Spleen (tissue), 11 donors: ENCODE results near the gene CPD. TPM values are rescaled to one million over a fixed set of nuclear protein-coding genes. Genes with fewer than 3 reads are reported as not detected.

Experiments used
- DNase-seq: peaks from one replicate; pipeline ENCODE4 v3.0.0-alpha.2; 2020
- H3K27ac ChIP-seq, 8 donors: fragments of 200-600 bp; sonication (generic) in 7 of 8; 1 replicate in 4 of 8; 2 replicates in 4 of 8; pipeline versions ENCODE4 v1.5.0 to v1.8.0; 2016 to 2021; ENCODE audit warnings: inconsistent platforms in 4 of 8, mild to moderate bottlenecking in 4 of 8, moderate library complexity in 1 of 8
- H3K27me3 ChIP-seq, 7 donors: fragments of 200-600 bp; sonication (generic) in 6 of 7; replicated peaks in 1 of 7; 1 replicate in 4 of 7; 2 replicates in 3 of 7; pipeline versions ENCODE4 v1.5.0 to v1.8.0; 2016 to 2021; ENCODE audit warnings: inconsistent platforms in 3 of 7, mild to moderate bottlenecking in 1 of 7
- H3K36me3 ChIP-seq, 6 donors: fragments of 200-600 bp; sonication (generic) in 5 of 6; 1 replicate in 4 of 6; 2 replicates in 2 of 6; pipeline versions ENCODE4 v1.5.0 to v1.8.0; 2016 to 2021; ENCODE audit warnings: inconsistent platforms in 2 of 6
- H3K4me1 ChIP-seq, 6 donors: fragments of 200-600 bp; sonication (generic) in 5 of 6; 1 replicate in 3 of 6; 2 replicates in 3 of 6; pipeline versions ENCODE4 v1.5.0 to v1.8.0; 2016 to 2021; ENCODE audit warnings: inconsistent platforms in 3 of 6
- H3K4me3 ChIP-seq, 8 donors: fragments of 200-600 bp; sonication (generic) in 7 of 8; 1 replicate in 4 of 8; 2 replicates in 4 of 8; pipeline versions ENCODE4 v1.5.0 to v1.8.0; 2016 to 2021; ENCODE audit warnings: inconsistent platforms in 4 of 8, mild to moderate bottlenecking in 4 of 8, moderate library complexity in 2 of 8
- H3K9me3 ChIP-seq, 8 donors: fragments of 200-600 bp; sonication (generic) in 7 of 8; 1 replicate in 4 of 8; 2 replicates in 4 of 8; pipeline versions ENCODE4 v1.5.0 to v1.8.0; 2016 to 2021; ENCODE audit warnings: inconsistent platforms in 4 of 8
- CTCF ChIP-seq, 11 experiments: fragments of 200-600 bp in 7 of 11; fragments of 450-650 bp in 4 of 11; sonication (generic) in 4 of 11; IDR thresholded peaks in 8 of 11; conservative IDR thresholded peaks in 3 of 11; 1 replicate in 7 of 11; 2 replicates in 4 of 11; pipeline versions ENCODE4 v1.4.0 to v1.8.0; 2016 to 2021; ENCODE audit warnings: antibody characterized with exemption in 11 of 11, inconsistent platforms in 4 of 11, mild to moderate bottlenecking in 1 of 11
- POLR2A ChIP-seq, 3 donors: fragments of 450-650 bp; IDR thresholded peaks; one replicate each; pipeline ENCODE4 v1.5.1; 2017; ENCODE audit warnings: antibody characterized with exemption in 3 of 3, mild to moderate bottlenecking in 1 of 3
- POLR2AphosphoS5 ChIP-seq, 3 donors: sonication (generic); formaldehyde crosslinking; IDR thresholded peaks; one replicate each; pipeline ENCODE4 v1.5.1; 2017; ENCODE audit warnings: antibody characterized with exemption in 3 of 3
- WGBS, 5 donors: extraction: QIAGEN DNeasy Blood & Tissue Kit in 3 of 5; methylation state at CpG; one replicate each; pipeline versions ENCODE4 v1.1.5 to v1.1.7; 2013 to 2018; 5-methylcytosine and 5-hydroxymethylcytosine counted together
- intact Hi-C: fragments of 100-400 bp; cut with DNase I; formaldehyde crosslinking; loops from one replicate; pipeline ENCODE4 v1.15.0; 2023; ENCODE audit warnings: low total_unique reads
- polyA plus RNA-seq, 3 donors: library from polyadenylated mRNA; stranded (reverse); fragments of 200-250 nt; gene quantifications; one replicate each; pipeline ENCODE4 v1.2.1, GENCODE V29; 2013
- total RNA-seq, 7 donors: library from RNA; depleted of rRNA in 3 of 7; stranded (reverse); fragments of >200 nt in 3 of 7; fragmentation: NEBNext Ultra II Directional in 4 of 7; extraction: Animal tissue kit (Norgen Biotek cat#: 25700) in 4 of 7; gene quantifications; one replicate each; pipeline versions ENCODE4 v1.1.0 to v1.2.1, GENCODE V29; 2016 to 2021
- donor health status: healthy with polysubstance abuse.
- donor health status: DM: no; HTN: no; CAD: no; lungs with moderate emphysema.
- donor health status: DM: no; HTN: no; CAD: no.
- donor health status: Bipolar disorder and iron deficiency.
- donor health status: healthy.
- donor health status: DM: no; HTN: no; CAD: no.
- donor health status: DM: yes; HTN: yes; CAD: no.

The CPD gene
- total and polyA plus RNA-seq, 10 donors = 1.6 to 83.8 (median 39.6) TPM

GRCh38 chr17:30477083-30477773 is 98.5 kb downstream of the CPD start, which contains the start of gene GOSR1:
Gene GOSR1 (plus strand): TSS chr17:30477408. CDS start chr17:30477434, 26 bp downstream.
- H3K9me3 ChIP-seq = no peaks in the 10 kb centered on the region
- H3K27me3 ChIP-seq = peaks cover 0 to 5% (median 0%) of the 10 kb centered on the region in 7 donors
- intact Hi-C loops = no loop called here
- peak within 1 kb of the TSS; percentile 60 to 90 (median 81) for H3K4me3 ChIP-seq
- peak within 1 kb of the TSS; percentile 86 to 96 (median 93) for H3K27ac ChIP-seq
- H3K4me1 ChIP-seq = peaks cover 9 to 56% (median 34%) of the 10 kb centered on the region in 6 donors
- peaks cover 0 to 32% (median 20%) of the 10 kb centered on the region in 6 donors for H3K36me3 ChIP-seq
- WGBS, 5 donors = 0 to 1% (median 1%) methylated on average over 33 to 37 of the region's 37 CpGs
- DNase-seq = peak; percentile 98
- peak; percentile 52 to 88 (median 80) for TF ChIP-seq CTCF (IDR thresholded peaks at IDR 0.05 in 8 of 11, conservative IDR thresholded peaks at IDR 0.05 in 3 of 11)
- peak; percentile 91 to 94 (median 91) for TF ChIP-seq POLR2AphosphoS5 (IDR thresholded peaks at IDR 0.05)
- TF ChIP-seq POLR2A (IDR thresholded peaks at IDR 0.05) = peak in 1 of 3 donors; percentile 38

GRCh38 chr17:30477774-30478115 is 99.0 kb downstream of the CPD start:
- TF ChIP-seq CTCF (IDR thresholded peaks at IDR 0.05 in 8 of 11, conservative IDR thresholded peaks at IDR 0.05 in 3 of 11) = no peak
- no peak for TF ChIP-seq POLR2A (IDR thresholded peaks at IDR 0.05)
- no peak for TF ChIP-seq POLR2AphosphoS5 (IDR thresholded peaks at IDR 0.05)
- Histone ChIP-seq H3K4me3 (peak overlapping the region; percentile 60 to 90 (median 81)), H3K27me3 (peaks cover 0 to 2% (median 0%) of the 10 kb centered on the region in 7 donors), H3K36me3 (peaks cover 0 to 38% (median 23%) of the 10 kb centered on the region in 6 donors), H3K4me1 (peaks cover 9 to 56% (median 36%) of the 10 kb centered on the region in 6 donors), H3K27ac (peak overlapping the region; percentile 86 to 96 (median 93)), H3K9me3 (no peaks in the 10 kb centered on the region)
- WGBS, 5 donors = 0 to 1% (median 1%) methylated on average over 9 of the region's 9 CpGs
- intact Hi-C loops = no loop called here
- DNase-seq = no peak

- Histone ChIP-seq H3K27ac (no peak overlapping the region), H3K36me3 (peaks cover 0 to 86% (median 64%) of the 10 kb centered on the region in 6 donors), H3K27me3 (no peaks in the 10 kb centered on the region), H3K4me3 (no peak overlapping the region), H3K4me1 (peaks cover 9 to 45% (median 27%) of the 10 kb centered on the region in 6 donors), H3K9me3 (no peaks in the 10 kb centered on the region)
- no peak for DNase-seq
- intact Hi-C loops = no loop called here
- TF ChIP-seq CTCF (IDR thresholded peaks at IDR 0.05 in 8 of 11, conservative IDR thresholded peaks at IDR 0.05 in 3 of 11) = no peak
- no peak for TF ChIP-seq POLR2A (IDR thresholded peaks at IDR 0.05)
- no peak for TF ChIP-seq POLR2AphosphoS5 (IDR thresholded peaks at IDR 0.05)
Measured at GRCh38 chr17:30482555-30482954, 103.8 kb downstream of the CPD start.

GRCh38 chr17:30483159-30483558 is 104.4 kb downstream of the CPD start:
- H3K4me1 ChIP-seq = peaks cover 8 to 39% (median 22%) of the 10 kb centered on the region in 6 donors
- H3K4me3 ChIP-seq = no peak overlapping the region
- WGBS, 5 donors = 79 to 95% (median 93%) methylated on average over 1 of the region's 1 CpG
- H3K27me3 ChIP-seq = no peaks in the 10 kb centered on the region
- no peak for TF ChIP-seq CTCF (IDR thresholded peaks at IDR 0.05 in 8 of 11, conservative IDR thresholded peaks at IDR 0.05 in 3 of 11)
- TF ChIP-seq POLR2AphosphoS5 (IDR thresholded peaks at IDR 0.05) = no peak
- TF ChIP-seq POLR2A (IDR thresholded peaks at IDR 0.05) = no peak
- H3K9me3 ChIP-seq = no peaks in the 10 kb centered on the region
- H3K36me3 ChIP-seq = peaks cover 0 to 92% (median 70%) of the 10 kb centered on the region in 6 donors
- DNase-seq = no peak
- H3K27ac ChIP-seq = no peak overlapping the region
- intact Hi-C loops = no loop called here
